Loucy (cell line): ENCODE results near the gene PLCG1.

Experiments
- EZH2phosphoT487 ChIP-seq: fragments of 200-600 bp; IDR thresholded peaks from 2 replicates; pipeline ENCODE4 v1.6.1; 2018; ENCODE audit warnings: antibody characterized with exemption, mild to moderate bottlenecking, moderate library complexity, borderline replicate concordance
- TF ChIP-seq, protein P1 (sequence below): fragments of 200-600 bp; sonication (generic); conservative IDR thresholded peaks from 2 replicates; pipeline ENCODE4 v1.5.1; 2014; ENCODE audit warnings: mild to moderate bottlenecking, antibody characterized with exemption, low read length

- TF ChIP-seq, protein P1, sequence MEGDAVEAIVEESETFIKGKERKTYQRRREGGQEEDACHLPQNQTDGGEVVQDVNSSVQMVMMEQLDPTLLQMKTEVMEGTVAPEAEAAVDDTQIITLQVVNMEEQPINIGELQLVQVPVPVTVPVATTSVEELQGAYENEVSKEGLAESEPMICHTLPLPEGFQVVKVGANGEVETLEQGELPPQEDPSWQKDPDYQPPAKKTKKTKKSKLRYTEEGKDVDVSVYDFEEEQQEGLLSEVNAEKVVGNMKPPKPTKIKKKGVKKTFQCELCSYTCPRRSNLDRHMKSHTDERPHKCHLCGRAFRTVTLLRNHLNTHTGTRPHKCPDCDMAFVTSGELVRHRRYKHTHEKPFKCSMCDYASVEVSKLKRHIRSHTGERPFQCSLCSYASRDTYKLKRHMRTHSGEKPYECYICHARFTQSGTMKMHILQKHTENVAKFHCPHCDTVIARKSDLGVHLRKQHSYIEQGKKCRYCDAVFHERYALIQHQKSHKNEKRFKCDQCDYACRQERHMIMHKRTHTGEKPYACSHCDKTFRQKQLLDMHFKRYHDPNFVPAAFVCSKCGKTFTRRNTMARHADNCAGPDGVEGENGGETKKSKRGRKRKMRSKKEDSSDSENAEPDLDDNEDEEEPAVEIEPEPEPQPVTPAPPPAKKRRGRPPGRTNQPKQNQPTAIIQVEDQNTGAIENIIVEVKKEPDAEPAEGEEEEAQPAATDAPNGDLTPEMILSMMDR, result no peak
- no peak for TF ChIP-seq EZH2phosphoT487
Measured at GRCh38 chr20:41150664-41151063, 13.3 kb downstream of the PLCG1 start.
